Chondrocyte (in vitro differentiated cells): ENCODE data around the gene PHOX2B. TPM values are rescaled to one million over a fixed set of nuclear protein-coding genes. Genes with fewer than 3 reads are reported as not detected.

Experiments
- DNase-seq: peaks from one replicate; pipeline ENCODE4 v3.0.0; 2021; ENCODE audit warnings: mixed read lengths, low spot score
- H3K27ac Mint-ChIP-seq: one replicate; pipeline ENCODE4 v1.8.0; 2021; ENCODE audit warnings: mild to moderate bottlenecking, moderate library complexity, mixed read lengths; ENCODE audit not compliant: unreplicated experiment
- H3K27me3 Mint-ChIP-seq: 2 replicates; pipeline ENCODE4 v1.8.0; 2021; ENCODE audit warnings: low read depth, mixed read lengths
- H3K36me3 Mint-ChIP-seq: 2 replicates; pipeline ENCODE4 v1.8.0; 2021; ENCODE audit warnings: low read depth, mixed read lengths
- H3K4me1 Mint-ChIP-seq: 2 replicates; pipeline ENCODE4 v1.8.0; 2021; ENCODE audit warnings: low read depth, mild to moderate bottlenecking, mixed read lengths
- H3K4me3 Mint-ChIP-seq: one replicate; pipeline ENCODE4 v1.8.0; 2021; ENCODE audit warnings: mild to moderate bottlenecking, moderate library complexity, mixed read lengths; ENCODE audit not compliant: unreplicated experiment
- H3K9me3 Mint-ChIP-seq: 2 replicates; pipeline ENCODE4 v1.8.0; 2021; ENCODE audit warnings: low read depth, mixed read lengths
- total RNA-seq: library from RNA; stranded (reverse); gene quantifications from 3 replicates; pipeline ENCODE4 v1.2.1, GENCODE V29; 2021
- TF ChIP-seq, protein P1 (sequence below): fragments of 200-600 bp; sonication (generic); IDR thresholded peaks from 2 replicates; pipeline ENCODE4 v1.5.0; 2021; ENCODE audit warnings: antibody characterized with exemption, mild to moderate bottlenecking, moderate library complexity

Gene PHOX2B
- total RNA-seq, 1 donor from 2014 or later, result not detected

DNA sequence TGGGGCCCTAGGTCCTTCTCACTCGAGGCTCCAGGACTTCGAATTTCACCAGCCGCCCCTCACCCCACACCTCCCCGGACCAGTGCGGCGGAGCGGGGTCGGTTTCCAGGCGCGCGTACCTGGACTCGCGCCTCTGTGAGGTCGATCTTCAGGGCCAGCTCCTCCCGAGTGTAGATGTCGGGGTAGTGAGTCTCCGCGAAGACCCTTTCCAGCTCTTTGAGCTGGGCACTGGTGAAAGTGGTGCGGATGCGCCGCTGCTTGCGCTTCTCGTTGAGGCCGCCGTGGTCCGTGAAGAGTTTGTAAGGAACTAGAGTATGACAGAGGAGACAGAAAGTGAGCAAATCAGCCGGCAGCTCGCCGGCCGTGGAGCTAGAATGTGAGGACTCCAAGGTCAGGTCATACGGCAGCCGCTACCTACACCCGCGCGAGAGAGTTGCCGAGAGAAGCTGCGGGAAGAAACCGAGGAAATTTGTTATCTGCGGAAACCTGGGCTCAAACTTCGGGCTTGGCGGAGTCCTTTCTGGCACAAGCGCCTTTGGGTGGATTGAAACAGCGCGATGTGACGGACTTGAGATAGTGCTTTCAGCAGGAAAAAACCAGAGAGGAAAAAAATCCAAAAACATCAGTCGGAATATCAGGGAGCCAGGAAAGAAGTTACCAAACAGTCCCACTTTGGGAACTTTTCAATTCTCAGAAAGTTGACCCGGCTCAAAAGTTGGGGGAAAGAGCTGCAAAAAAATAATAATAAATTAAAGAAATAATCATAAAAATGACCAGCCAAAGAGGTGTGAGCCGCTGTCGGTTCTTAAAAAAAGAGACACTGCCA is 1.1 kb downstream of the PHOX2B start:
- Mint-ChIP-seq H3K27me3 (peaks cover 90% of the 10 kb centered on the region), H3K9me3 (no peaks in the 10 kb centered on the region), H3K36me3 (peaks cover 8% of the 10 kb centered on the region), H3K27ac (no peak overlapping the region), H3K4me1 (peaks cover 17% of the 10 kb centered on the region), H3K4me3 (peak overlapping the region; percentile 6)
- no peak for DNase-seq
- TF ChIP-seq, protein P1, sequence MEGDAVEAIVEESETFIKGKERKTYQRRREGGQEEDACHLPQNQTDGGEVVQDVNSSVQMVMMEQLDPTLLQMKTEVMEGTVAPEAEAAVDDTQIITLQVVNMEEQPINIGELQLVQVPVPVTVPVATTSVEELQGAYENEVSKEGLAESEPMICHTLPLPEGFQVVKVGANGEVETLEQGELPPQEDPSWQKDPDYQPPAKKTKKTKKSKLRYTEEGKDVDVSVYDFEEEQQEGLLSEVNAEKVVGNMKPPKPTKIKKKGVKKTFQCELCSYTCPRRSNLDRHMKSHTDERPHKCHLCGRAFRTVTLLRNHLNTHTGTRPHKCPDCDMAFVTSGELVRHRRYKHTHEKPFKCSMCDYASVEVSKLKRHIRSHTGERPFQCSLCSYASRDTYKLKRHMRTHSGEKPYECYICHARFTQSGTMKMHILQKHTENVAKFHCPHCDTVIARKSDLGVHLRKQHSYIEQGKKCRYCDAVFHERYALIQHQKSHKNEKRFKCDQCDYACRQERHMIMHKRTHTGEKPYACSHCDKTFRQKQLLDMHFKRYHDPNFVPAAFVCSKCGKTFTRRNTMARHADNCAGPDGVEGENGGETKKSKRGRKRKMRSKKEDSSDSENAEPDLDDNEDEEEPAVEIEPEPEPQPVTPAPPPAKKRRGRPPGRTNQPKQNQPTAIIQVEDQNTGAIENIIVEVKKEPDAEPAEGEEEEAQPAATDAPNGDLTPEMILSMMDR, result no peak

DNA sequence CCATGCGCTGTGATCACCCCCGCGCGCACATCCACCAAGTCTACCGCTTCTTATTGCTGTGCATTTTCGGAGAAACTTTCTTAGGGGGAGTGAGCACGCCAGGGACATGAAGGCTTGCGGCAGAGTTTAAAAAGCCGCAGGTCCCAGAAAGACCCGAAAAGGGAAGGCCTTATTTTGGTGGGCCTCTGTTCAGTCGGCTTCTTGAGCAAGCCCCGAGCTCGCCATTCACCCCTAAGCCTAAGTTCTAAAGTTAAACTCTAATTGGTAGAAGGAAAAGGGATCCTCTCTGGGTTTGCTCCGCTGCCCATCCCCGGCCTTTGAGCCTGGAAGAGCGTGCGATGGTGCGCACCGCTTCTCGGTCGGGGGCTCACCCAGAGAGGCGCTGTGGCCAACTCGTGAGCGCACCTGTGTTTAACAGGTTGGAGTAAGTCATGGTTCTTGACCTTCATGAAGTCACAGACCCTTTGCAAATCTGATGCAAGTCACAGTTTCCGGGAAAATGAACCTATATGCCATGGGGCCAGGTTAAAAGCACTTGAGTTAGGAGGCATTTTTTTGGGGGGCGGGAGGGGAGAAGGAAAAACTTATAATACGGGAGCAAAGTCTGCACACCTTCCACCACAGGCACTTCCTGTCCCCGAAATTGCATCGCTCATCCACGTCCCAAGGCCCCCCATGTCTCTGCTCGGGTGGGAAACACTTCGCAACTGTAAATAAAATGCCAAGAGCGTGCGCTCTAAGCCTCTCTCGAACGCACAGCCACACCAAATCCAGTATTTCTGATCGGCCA is 1.9 kb downstream of the PHOX2B start:
- no peaks in the 10 kb centered on the region for H3K9me3 Mint-ChIP-seq
- peaks cover 10% of the 10 kb centered on the region for H3K36me3 Mint-ChIP-seq
- no peak overlapping the region for H3K27ac Mint-ChIP-seq
- peaks cover 17% of the 10 kb centered on the region for H3K4me1 Mint-ChIP-seq
- peak overlapping the region; percentile 61 for H3K4me3 Mint-ChIP-seq
- TF ChIP-seq, protein P1, result no peak
- no peak for DNase-seq
- H3K27me3 Mint-ChIP-seq, result peaks cover 88% of the 10 kb centered on the region

DNA sequence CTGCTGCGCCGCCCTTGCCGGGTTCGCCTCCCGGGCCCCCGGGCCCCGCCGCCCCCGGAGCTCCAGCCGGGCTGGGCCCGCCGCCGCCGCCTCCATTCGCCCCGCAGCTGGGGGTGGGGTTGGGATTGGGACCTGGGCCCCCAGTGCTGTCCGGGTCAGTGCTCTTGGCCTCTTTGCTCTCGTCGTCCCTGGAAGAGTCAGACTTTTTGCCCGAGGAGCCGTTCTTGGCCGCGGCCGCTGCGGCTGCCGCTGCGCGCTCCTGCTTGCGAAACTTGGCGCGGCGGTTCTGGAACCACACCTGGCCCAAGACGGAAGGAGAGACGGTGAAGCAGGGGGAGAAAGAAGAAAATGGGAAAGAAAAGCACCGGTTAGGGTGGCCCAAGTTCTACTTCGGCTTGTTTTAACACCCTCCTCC is 2.5 kb downstream of the PHOX2B start:
- DNase-seq, result no peak
- Mint-ChIP-seq H3K9me3 (no peaks in the 10 kb centered on the region), H3K4me1 (peaks cover 17% of the 10 kb centered on the region), H3K27ac (no peak overlapping the region), H3K36me3 (peaks cover 10% of the 10 kb centered on the region), H3K4me3 (peak overlapping the region; percentile 61), H3K27me3 (peaks cover 89% of the 10 kb centered on the region)
- TF ChIP-seq, protein P1, result no peak

DNA sequence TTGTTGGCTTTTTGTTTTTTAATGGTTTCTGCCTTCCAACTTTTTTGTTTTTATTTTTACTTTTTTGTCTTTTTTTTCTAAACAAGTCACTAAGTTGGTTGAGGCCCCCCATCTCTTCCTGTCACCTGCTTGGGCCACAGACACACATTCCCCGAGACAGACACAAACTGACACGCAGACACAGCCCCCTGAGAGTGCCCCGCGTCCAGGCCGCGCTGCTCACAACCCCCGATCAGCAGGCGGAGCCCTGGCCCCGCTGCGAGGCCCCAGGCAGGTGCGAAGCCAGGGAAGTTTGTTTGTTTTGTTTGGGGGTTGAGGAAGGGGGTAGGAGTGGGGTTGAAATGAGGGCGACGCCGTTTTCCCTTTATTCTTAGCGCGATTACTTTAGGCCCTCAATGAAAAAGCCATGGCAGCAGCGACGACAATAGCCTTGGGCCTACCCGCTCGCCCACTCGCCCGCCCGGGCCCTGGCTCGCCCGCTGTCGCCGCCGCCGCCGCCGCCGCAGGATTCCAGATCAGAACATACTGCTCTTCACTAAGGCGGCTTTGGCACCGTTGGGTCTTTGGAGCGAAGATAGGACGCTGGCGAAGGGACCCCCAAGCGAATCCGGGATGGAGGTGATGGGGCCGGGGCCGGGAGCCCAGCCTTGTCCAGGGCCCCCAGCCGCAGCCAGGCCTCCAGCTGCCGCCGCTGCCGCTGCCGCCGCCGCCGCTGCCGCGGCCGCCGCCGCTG is 3.1 kb downstream of the PHOX2B start:
- peaks cover 17% of the 10 kb centered on the region for H3K4me1 Mint-ChIP-seq
- H3K4me3 Mint-ChIP-seq, result no peak overlapping the region
- TF ChIP-seq, protein P1, result no peak
- no peaks in the 10 kb centered on the region for H3K9me3 Mint-ChIP-seq
- DNase-seq, result no peak
- H3K27ac Mint-ChIP-seq, result no peak overlapping the region
- peaks cover 89% of the 10 kb centered on the region for H3K27me3 Mint-ChIP-seq
- peaks cover 10% of the 10 kb centered on the region for H3K36me3 Mint-ChIP-seq
